ENCODE data around the gene AKAP3.

- TF ChIP-seq YY1 (IDR thresholded peaks at IDR 0.05; ENCODE audit: insufficient read depth, insufficient read length), result no peak
- TF ChIP-seq ZNF274 (IDR thresholded peaks at IDR 0.05; ENCODE audit: low read depth, low read length), result no peak
- TF ChIP-seq SUZ12 (IDR thresholded peaks at IDR 0.05; ENCODE audit: extremely low read depth, insufficient read depth, insufficient read length), result no peak
Observed at GRCh38 chr12:4589941-4590340, 58.9 kb downstream of the AKAP3 start.
